ENCODE data around the gene VDAC2.
"Not testable (repeated sequence)": the region's sequence is repeated elsewhere in the genome, so short reads cannot be mapped to it uniquely, and the experiment has no call there.

Gene VDAC2

DNA sequence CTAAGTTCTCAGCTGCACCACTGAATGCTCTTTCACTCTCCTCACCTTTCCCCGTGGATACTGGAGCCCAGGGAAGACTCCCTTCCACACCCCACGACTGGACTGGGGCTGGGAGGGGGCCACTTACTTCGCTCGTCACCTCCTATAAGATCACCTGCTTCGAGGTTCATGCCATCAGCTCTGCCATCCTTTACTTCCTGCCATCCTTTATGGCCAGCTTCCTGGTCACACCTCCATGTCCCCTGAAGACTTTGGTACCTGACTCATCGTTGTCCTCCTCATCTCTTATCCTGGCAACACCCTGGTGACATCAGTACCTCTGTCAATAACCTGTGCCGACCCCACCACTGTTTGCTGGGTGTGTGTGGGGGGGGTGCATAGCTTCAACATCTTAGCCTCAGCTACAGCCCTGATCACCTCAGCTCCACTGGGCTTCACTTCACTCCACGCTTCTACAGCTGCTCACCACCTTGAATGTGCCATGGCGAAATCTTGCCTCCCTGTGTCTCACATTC, 8.7 kb upstream of the VDAC2 start:
- DNase-seq: no peak

- no peak for DNase-seq
Observed at GRCh38 chr10:75202321-75203045, 8.1 kb upstream of the VDAC2 start.

DNA sequence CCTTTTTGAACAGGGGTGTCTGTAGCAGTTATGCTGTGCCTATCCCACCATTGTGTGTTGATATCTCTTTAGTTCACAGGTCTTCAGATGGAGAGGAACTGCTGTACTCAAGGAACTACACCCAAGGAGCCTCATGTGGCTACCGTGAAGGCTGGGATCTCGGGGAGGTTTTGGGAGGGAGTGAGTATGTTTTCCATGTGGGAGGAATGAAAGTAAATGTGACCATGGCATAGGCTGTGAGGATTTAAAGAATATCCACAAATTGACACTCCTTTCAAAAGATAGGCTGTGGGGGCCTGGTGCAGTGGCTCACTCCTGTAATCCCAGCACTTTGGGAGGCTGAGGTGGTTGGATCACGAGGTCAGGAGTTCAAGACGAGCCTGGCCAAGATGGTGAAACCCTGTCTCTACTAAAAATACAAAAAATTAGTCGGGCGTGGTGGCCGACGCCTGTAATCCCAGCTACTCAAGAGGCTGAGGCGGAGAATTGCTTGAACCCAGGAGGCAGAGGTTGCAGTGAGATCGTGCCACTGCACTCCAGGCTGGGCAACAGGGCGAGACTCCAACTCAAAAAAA, 7.5 kb upstream of the VDAC2 start:
- not testable (repeated sequence) for DNase-seq

GRCh38 chr10:75203724-75204123, 6.9 kb upstream of the VDAC2 start:
- DNase-seq: no peak

GRCh38 chr10:75205908-75206307, 4.7 kb upstream of the VDAC2 start:
- no peak for DNase-seq

GRCh38 chr10:75206638-75207037, 4.0 kb upstream of the VDAC2 start:
- DNase-seq: not testable (repeated sequence)

GRCh38 chr10:75207079-75207856, 3.3 kb upstream of the VDAC2 start:
- no peak for DNase-seq

DNA sequence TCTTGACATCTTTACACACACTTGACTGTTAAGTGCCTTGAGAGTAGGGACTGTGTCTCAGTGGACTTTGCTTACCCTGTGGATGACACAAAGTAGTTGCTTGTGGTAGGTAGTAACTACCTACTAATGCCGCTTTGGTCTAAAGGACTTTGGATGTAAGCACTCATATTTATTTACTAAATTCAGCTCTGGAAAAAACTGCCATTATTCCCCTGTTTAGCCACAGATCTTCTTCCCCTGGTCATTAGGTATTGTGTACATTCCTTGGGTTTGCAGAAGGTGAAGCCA, 2.8 kb upstream of the VDAC2 start:
- no peak for DNase-seq

DNA sequence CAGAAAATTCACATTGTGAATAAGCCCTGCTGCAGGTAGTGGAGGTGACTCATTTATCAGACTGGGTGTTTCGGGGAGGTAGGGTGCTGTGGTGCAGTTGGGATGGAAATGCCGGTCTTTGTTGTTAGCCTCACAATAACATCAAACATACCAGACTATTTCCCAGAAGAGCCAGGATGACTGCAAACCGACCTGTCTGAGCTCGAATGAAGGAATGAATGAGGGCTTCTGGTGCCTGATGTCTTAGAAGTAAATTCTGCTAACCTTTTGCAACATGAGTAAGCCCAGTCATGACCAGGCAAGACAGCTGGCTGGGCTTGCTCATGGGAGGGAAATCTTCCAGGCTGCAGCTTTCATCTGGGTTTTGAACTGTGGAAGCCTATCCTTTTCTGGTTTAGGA, 2.4 kb upstream of the VDAC2 start:
- no peak for DNase-seq

DNA sequence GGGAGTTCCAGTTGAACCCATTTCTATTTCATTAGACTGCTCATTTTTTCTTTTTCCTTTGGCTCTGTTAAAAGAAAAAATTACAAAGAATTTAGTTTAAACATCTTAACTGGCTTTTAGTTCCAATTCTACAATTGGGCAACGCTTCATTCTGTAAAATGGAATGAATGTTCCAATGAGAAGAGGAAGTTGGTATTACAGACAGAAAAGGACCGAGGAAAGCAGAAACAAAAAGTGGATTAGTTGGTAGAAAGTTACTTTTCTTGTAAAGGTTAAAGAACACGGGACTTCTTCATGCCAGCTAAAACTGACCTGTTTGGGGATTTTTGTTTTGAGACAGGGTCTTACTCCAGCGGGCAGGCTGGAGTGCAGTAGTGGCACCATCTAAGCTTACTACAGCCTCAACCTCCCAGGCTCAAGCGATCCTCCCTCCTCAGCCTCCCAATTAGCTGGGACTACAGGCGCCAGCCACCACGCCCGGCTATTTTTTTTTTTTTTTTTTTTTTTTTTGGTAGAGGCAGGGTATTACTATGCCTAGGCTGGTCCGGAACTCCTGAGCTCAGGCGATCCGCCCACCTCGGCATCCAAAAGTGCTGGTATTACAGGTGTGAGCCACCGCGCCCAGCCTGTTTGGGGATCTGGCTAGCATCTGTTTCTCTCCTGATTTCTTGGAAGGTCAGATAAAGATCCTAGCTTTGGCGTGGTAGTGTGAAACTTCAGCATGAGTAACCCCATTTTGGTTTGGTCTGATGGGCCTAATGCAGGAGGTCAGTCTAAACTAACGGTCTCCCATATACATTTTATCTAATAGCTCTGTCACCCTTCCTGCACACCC, 1.3 kb upstream of the VDAC2 start:
- peak in 1 of 14 donors; percentile 29 for DNase-seq

DNA sequence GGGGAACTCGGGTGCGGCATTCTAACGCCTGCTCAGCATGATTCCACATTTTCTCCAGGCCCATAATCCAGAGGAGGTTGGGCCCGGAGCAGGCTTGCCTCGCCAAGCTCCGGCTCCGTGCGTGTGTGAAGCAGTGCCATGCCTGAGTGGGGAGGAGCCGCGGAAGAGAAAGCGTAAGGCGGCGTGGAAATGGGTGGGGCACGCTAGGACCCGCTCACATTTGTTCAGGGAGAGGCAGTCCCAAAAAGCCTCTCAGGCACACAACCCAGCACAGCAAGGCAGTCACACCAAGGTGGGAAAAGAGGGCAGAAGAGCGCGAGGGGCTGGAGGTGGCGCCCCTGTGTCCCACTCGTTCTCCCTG, 695 bp upstream of the VDAC2 start:
- DNase-seq: peak in 6 of 14 donors; percentile 51 to 83 (median 66)

DNA sequence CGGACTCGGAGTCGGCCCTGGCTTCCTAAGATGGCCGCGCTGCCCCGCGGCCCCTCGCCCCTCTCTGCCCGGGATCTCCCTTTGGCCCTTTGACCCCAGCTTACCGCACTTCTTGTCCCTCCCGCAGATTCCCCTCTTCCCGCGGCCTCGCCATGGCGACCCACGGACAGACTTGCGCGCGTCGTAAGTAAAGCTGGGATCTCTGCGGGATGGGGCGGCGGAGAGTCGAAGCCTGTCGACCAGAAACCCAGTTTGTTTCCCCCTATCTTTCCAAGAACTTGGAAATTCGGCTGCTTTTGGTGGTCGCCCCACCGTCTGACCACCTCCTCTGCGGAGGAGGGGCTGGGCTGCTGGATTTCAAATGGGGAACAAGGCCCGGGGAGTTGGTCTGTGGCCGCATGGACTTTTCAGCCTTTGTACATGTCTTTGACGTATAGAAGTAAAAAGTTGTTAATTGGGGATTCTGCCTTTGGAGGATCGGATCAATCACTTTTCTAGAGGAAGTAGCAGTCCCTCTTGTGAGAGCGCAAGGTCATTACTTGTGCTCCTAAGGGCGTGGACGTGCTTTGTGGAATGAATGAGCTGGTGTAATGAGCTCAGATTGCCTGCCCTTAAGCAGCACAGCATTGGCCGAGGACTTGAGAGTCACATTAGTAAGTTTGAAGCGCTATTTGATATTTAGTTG, 553 bp downstream of the VDAC2 start:
- peak in 1 of 14 donors; percentile 65 for DNase-seq

DNA sequence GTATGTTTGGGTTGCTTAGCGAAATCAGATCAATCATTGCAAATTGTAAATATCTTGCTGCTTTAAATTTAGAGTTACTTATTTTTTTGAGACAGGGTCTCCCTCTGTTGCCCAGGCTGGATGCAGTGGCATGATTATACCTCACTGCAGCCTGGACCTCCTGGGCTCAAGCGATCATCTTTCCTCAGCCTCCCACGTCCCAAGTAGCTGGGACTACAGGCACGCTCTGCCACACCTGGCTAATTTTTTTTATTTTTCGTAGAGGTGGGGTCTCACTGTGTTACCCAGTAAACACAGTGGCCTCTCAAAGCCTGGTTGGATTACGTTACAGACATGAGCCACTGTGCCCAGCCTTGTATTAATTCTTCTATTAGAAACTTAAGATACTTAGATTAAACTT, 1.7 kb downstream of the VDAC2 start:
- DNase-seq: no peak

DNA sequence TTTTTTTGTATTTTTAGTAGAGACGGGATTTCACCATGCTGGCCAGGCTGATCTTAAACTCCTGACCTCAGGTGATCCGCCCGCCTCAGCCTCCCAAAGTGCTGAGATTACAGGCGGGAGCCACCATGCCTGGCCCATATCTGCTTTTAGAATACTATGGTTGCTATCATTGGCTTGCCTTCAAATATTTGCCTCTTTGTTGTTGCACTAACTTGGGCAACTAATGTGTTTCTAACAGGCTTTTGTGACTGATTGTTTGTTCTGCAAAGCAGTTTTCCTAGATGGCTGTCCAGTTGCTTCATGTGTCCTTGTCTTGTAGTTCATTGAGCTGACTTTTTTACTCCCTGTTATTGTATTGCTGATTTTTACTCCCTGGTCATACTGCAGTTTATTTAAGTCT, 9.7 kb downstream of the VDAC2 start:
- no peak for DNase-seq

- not testable (repeated sequence) for DNase-seq
Observed at GRCh38 chr10:75221492-75221891, 10.9 kb downstream of the VDAC2 start.

GRCh38 chr10:75223507-75223906, 12.9 kb downstream of the VDAC2 start:
- no peak for DNase-seq

DNA sequence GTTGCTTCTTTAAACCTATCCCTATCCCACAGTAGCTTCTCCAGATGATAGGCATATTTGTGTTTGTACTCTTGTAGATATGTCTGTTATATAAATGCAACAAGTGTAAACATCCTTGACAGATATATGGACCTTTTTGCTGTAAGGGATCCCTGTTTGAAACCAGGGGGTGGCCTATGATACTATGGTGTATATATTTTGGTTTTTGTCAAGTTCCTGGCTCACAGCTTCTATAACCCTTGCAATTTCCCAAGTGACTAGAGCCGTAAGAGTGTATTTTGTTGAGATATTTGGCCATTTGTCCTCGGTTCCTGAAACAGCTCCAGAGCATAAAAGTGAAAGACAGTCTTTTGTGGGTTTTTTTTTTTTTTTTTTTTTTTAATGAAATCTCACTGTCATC, 15.5 kb downstream of the VDAC2 start:
- no peak for DNase-seq

DNA sequence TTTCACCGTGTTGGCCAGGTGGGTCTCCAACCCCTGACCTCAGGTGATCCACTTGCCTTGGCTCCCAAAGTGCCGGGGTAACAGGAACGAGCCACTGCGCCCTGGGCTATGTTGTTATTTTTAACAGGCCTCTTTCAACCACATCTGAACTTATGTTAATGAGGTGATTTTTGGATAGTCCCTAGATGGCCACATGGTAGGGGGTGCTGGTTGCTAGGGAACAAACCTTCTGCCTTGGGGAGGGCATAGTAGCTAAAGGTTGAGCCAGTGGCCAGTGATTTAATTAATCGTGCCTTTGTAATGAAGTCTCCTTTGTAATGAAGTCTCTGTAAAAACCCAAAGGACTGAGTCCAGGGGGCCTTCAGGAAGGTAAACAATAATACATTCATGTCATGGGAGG, 16.1 kb downstream of the VDAC2 start:
- DNase-seq: peak in 2 of 14 donors; percentile 3 to 11

DNA sequence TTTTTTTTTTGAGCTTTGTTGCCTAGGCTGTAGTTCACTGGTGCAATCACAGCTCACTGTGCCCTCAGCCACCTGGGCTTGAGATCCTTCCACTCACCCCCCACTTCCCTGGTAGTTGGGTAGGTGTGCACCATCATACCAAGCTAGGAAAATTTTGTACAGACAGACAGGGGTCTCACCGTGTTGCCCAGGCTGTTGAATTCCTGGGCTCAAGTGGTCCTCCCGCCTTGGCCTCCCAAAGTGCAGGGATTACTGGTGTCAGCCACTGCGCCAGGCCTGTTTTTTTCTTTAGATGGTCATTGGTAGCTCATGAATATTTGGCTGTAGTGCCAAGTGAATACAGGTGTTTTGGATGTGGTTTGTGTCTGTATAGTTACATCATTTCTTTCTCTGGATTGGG, 17.7 kb downstream of the VDAC2 start:
- DNase-seq: no peak

DNA sequence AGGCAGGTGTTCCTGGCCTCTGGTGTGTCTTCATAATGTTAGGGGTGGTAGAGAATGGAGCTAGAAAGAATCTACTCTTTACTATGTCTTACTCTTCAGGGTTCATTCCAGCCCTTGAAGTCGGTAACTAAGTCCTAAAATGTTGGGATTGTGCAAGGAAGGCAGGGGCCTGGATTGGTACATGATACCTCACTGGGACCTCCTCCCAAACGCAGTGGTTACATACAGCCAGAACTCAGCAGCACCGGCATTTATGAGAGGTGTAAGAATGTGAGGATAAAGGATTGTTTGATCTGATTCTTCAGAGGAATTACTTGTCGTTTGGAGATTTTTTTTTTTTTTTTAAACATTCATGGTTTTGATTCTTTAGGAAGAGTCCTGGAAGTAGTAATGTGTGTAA, 18.2 kb downstream of the VDAC2 start:
- no peak for DNase-seq

DNA sequence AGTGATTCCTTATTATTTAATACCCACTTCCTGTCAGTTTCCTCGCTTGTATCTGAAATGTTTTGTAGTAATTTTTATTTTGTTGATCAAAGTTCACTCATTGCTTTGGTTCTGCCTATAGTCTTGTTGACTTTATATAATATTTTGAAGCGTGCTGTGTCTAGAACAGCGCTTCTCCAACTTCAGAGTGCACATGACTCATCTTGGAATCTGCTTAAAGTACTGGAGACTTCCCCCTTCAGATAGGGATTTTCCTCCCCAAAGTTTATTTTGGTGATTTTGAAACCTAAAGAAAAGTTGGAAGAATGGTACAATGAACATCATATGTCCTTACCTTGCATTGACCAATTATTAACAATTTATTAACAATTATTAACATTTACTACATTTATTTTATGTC, 19.4 kb downstream of the VDAC2 start:
- no peak for DNase-seq

- peak in 12 of 14 donors; percentile 38 to 77 (median 66) for DNase-seq
Observed at GRCh38 chr10:75230600-75231038, 20.0 kb downstream of the VDAC2 start.
